ENCODE data around the gene S100A10.

The S100A10 gene

GRCh38 chr1:151993734-151994496 lies at the start of gene S100A10:
TSS of gene S100A10 (minus strand) at chr1:151993859. CDS start at chr1:151986230, 7,629 bp downstream.
- no peak for DNase-seq

- no peak for DNase-seq
Measured at GRCh38 chr1:152042030-152042429, 48.4 kb upstream of the S100A10 start.

- DNase-seq = no peak
Measured at GRCh38 chr1:152039886-152040285, 46.2 kb upstream of the S100A10 start.

- no peak for DNase-seq
Measured at GRCh38 chr1:152039461-152039860, 45.8 kb upstream of the S100A10 start.

GRCh38 chr1:152038871-152039270 lies 45.2 kb upstream of the S100A10 start:
- DNase-seq = no peak

- DNase-seq = no peak
Measured at GRCh38 chr1:152036267-152037216, 42.9 kb upstream of the S100A10 start, which contains the start of gene S100A11. TSS of gene S100A11 (minus strand) at chr1:152037004. CDS start at chr1:152036915, 89 bp downstream.

GRCh38 chr1:152035539-152036266 lies 42.0 kb upstream of the S100A10 start:
- DNase-seq = no peak

- DNase-seq = peak; percentile 67
Measured at GRCh38 chr1:152034654-152035538, 41.2 kb upstream of the S100A10 start.

GRCh38 chr1:152034324-152034653 lies 40.6 kb upstream of the S100A10 start:
- no peak for DNase-seq

- no peak for DNase-seq
Measured at GRCh38 chr1:152029929-152030211, 36.2 kb upstream of the S100A10 start.

- no peak for DNase-seq
Measured at GRCh38 chr1:152029144-152029928, 35.7 kb upstream of the S100A10 start.

GRCh38 chr1:152026895-152027294 lies 33.2 kb upstream of the S100A10 start:
- no peak for DNase-seq

GRCh38 chr1:152024223-152024622 lies 30.6 kb upstream of the S100A10 start:
- DNase-seq = no peak

- no peak for DNase-seq
Measured at GRCh38 chr1:152023221-152023620, 29.6 kb upstream of the S100A10 start.

- no peak for DNase-seq
Measured at GRCh38 chr1:152022474-152022873, 28.8 kb upstream of the S100A10 start.

GRCh38 chr1:152021569-152021968 lies 27.9 kb upstream of the S100A10 start:
- DNase-seq = no peak

- DNase-seq = no peak
Measured at GRCh38 chr1:152020849-152021248, 27.2 kb upstream of the S100A10 start.

GRCh38 chr1:152018537-152018936 lies 24.9 kb upstream of the S100A10 start:
- no peak for DNase-seq

GRCh38 chr1:152015766-152016165 lies 22.1 kb upstream of the S100A10 start:
- DNase-seq = no peak

- DNase-seq = no peak
Measured at GRCh38 chr1:152014943-152015342, 21.3 kb upstream of the S100A10 start.

GRCh38 chr1:152013664-152014237 lies 20.1 kb upstream of the S100A10 start:
- no peak for DNase-seq

All from NCI-H1105 (cell line).